ENCODE data around the gene NTM. TPM values are rescaled to one million over a fixed set of nuclear protein-coding genes. Genes with fewer than 3 reads are reported as not detected.

Gene NTM
- total and polyA plus RNA-seq, 2 donors (not counting 3 experiments of a cell fraction or from before 2014, with no cell fraction given): 1.00 to 1.1 TPM

DNA sequence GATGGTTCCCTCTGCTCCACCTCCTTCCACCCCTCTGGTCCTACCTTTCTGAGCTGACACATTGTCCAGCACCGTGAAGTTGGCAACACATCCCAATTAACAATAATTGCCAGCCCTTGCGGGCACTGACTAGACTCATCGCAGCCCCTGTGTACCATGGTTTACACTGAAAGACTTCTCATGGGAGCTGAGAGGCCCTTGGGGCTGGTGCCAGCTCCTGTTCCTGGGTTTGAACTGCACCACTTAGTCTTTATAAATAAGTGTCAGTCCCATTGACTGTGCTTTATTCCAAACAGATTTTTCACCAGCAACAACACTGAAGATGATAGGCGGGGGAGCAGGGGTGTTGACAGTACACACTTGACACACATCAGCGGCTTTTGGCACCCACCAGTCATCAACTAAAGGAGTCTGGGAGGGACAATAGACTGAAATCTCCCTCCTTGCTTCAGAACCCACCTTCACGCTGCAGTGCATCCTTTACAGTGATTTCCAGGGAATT is 447.3 kb downstream of the NTM start:
- no peaks in the 10 kb centered on the region for H3K36me3 ChIP-seq (ENCODE audit: control insufficient read depth in 2 of 2, extremely low read depth in 1 of 2, insufficient read depth in 2 of 2, low read length in 2 of 2)
- H3K9ac ChIP-seq (replicated peaks; ENCODE audit: extremely low read depth, insufficient read depth, low read length): no peak overlapping the region
- no peak overlapping the region for H3K4me2 ChIP-seq (ENCODE audit: insufficient read depth, low read length)
- no peaks in the 10 kb centered on the region for H3K9me1 ChIP-seq (replicated peaks; ENCODE audit: control insufficient read depth, extremely low read depth, insufficient read depth, low read length)
- no peaks in the 10 kb centered on the region for H4K20me1 ChIP-seq (replicated peaks; ENCODE audit: control insufficient read depth, extremely low read depth, insufficient read depth, low read length)
- H3K4me1 ChIP-seq (ENCODE audit: control insufficient read depth, extremely low read depth, insufficient read depth, low read length): no peaks in the 10 kb centered on the region
- no peak overlapping the region for H2AFZ ChIP-seq (ENCODE audit: low read depth, low read length)
- dilution Hi-C loops (cut with MboI; ENCODE audit: extremely low pct_ligation_motif_present, low sequenced_read_pairs): no loop called here
- H3K79me2 ChIP-seq (ENCODE audit: control insufficient read depth, insufficient read depth, low read length): no peaks in the 10 kb centered on the region
- TF ChIP-seq GATA2 (IDR thresholded peaks at IDR 0.05; ENCODE audit: insufficient read depth, insufficient read length, low read depth, low read length) (no peak), EZH2 (IDR thresholded peaks at IDR 0.05; ENCODE audit: borderline replicate concordance, low read depth, low read length, severe bottlenecking) (no peak), POLR2AphosphoS5 (IDR thresholded peaks at IDR 0.05; ENCODE audit: insufficient read depth, low read depth, low read length) (no peak), MYC (IDR thresholded peaks at IDR 0.05; ENCODE audit: low read depth, low read length) (no peak), POLR2A (IDR thresholded peaks at IDR 0.05; ENCODE audit: low read depth, low read length) (no peak), JUN (IDR thresholded peaks at IDR 0.05; ENCODE audit: borderline replicate concordance, insufficient read depth, insufficient read length, low read depth) (no peak), FOS (IDR thresholded peaks at IDR 0.05; ENCODE audit: borderline replicate concordance, insufficient read depth, low read length) (no peak)
- TF ChIP-seq, protein P1, sequence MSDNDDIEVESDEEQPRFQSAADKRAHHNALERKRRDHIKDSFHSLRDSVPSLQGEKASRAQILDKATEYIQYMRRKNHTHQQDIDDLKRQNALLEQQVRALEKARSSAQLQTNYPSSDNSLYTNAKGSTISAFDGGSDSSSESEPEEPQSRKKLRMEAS (IDR thresholded peaks at IDR 0.05; ENCODE audit: insufficient read depth, insufficient read length): no peak
- TF ChIP-seq, protein P2, sequence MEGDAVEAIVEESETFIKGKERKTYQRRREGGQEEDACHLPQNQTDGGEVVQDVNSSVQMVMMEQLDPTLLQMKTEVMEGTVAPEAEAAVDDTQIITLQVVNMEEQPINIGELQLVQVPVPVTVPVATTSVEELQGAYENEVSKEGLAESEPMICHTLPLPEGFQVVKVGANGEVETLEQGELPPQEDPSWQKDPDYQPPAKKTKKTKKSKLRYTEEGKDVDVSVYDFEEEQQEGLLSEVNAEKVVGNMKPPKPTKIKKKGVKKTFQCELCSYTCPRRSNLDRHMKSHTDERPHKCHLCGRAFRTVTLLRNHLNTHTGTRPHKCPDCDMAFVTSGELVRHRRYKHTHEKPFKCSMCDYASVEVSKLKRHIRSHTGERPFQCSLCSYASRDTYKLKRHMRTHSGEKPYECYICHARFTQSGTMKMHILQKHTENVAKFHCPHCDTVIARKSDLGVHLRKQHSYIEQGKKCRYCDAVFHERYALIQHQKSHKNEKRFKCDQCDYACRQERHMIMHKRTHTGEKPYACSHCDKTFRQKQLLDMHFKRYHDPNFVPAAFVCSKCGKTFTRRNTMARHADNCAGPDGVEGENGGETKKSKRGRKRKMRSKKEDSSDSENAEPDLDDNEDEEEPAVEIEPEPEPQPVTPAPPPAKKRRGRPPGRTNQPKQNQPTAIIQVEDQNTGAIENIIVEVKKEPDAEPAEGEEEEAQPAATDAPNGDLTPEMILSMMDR (IDR thresholded peaks at IDR 0.05; ENCODE audit: extremely low read depth in 1 of 2, insufficient read depth in 1 of 2, low read depth in 1 of 2, low read length in 2 of 2): no peak
- FAIRE-seq (no peak), DNase-seq (ENCODE audit: low read depth, low spot score) (no peak)
- intact Hi-C loops (cut with micrococcal nuclease): loop anchor here (5.0 kb wide), 1 partner anchor 95 kb away; no protein-coding TSS in a partner anchor
- peaks cover 19 to 20% of the 10 kb centered on the region in 2 experiments for H3K27me3 ChIP-seq (ENCODE audit: control insufficient read depth in 2 of 2, insufficient read depth in 2 of 2, low read length in 2 of 2)
- ChIA-PET POLR2A (no interaction called here), CTCF (interaction anchor here (0.7 kb wide), 1 partner anchor 70 kb away, joined by 3 read pairs; no protein-coding TSS in a partner anchor)
- H3K9me3 ChIP-seq (replicated peaks; ENCODE audit: control insufficient read depth, insufficient read depth, low read length): no peaks in the 10 kb centered on the region
- BruUV-seq (replicated peaks): no TSS peak
- no peak overlapping the region for H3K27ac ChIP-seq (ENCODE audit: insufficient read depth, low read depth, low read length)
- H3K4me3 ChIP-seq (replicated peaks in 1 of 3; ENCODE audit: insufficient read depth in 1 of 3, low read depth in 1 of 3, low read length in 3 of 3): no peak overlapping the region

Measured in endothelial cell of umbilical vein (primary cell).